GM06990 (cell line): ENCODE data around the gene FAM107B.

Experiments
- DNase-seq: peaks from one replicate; pipeline ENCODE4 v3.0.0-alpha.2; 2011; ENCODE audit not compliant: insufficient read length; ENCODE audit errors: extremely low read depth
- H3K27me3 ChIP-seq: replicated peaks from 2 replicates; pipeline ENCODE4 v1.6.0; 2011; ENCODE audit warnings: low read length; ENCODE audit not compliant: control insufficient read depth, insufficient read depth
- H3K36me3 ChIP-seq: 2 replicates; pipeline ENCODE4 v1.5.1; 2011; ENCODE audit warnings: low read length; ENCODE audit not compliant: control insufficient read depth, insufficient read depth
- H3K4me3 ChIP-seq: replicated peaks from 2 replicates; pipeline ENCODE4 v1.5.1; 2011; ENCODE audit warnings: low read depth, mild to moderate bottlenecking, control low read depth, low read length
- TF ChIP-seq, protein P1 (sequence below): IDR thresholded peaks from 2 replicates; pipeline ENCODE4 v1.5.1; 2011; ENCODE audit warnings: low read length, control low read depth, mild to moderate bottlenecking, inconsistent platforms; ENCODE audit not compliant: insufficient read depth, poor library complexity, severe bottlenecking

FAM107B gene

DNA sequence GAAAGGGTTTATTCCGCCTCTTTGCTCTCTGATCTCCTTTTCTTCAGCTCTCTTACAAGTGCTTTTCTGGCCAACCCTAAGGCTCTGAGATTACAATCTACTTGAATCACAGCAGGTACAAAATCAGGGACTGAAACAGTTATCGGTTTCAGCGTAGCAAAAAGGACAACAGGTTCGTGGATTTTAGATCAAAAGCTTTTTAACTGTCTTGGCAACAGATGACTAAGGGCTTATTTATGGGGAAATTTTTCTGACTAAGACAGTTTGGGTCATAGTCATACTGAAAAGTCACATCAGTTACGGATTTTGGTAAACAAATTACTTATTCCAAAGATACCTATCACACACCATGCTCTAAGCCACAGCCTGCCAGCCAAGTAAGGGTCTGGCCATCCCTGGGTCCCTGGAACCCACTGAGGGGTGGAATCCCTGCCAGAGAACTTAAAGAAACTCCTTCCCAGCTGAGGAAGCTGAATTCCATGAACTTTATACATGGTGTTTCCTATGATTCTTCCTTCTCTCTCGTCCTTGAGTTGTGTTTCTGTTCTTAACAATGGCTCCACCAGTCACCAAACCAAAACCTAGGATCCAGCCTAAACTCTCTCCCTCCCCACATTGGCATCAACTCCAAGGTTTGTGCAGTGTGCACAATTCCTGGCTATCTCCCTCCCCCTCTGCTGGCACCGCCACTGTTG is 169.3 kb downstream of the FAM107B start:
- no peaks in the 10 kb centered on the region; the same call in 1 of the 2 replicates for H3K36me3 ChIP-seq
- H3K27me3 ChIP-seq = no peaks in the 10 kb centered on the region
- TF ChIP-seq, protein P1, sequence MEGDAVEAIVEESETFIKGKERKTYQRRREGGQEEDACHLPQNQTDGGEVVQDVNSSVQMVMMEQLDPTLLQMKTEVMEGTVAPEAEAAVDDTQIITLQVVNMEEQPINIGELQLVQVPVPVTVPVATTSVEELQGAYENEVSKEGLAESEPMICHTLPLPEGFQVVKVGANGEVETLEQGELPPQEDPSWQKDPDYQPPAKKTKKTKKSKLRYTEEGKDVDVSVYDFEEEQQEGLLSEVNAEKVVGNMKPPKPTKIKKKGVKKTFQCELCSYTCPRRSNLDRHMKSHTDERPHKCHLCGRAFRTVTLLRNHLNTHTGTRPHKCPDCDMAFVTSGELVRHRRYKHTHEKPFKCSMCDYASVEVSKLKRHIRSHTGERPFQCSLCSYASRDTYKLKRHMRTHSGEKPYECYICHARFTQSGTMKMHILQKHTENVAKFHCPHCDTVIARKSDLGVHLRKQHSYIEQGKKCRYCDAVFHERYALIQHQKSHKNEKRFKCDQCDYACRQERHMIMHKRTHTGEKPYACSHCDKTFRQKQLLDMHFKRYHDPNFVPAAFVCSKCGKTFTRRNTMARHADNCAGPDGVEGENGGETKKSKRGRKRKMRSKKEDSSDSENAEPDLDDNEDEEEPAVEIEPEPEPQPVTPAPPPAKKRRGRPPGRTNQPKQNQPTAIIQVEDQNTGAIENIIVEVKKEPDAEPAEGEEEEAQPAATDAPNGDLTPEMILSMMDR = no peak
- peak overlapping the region; percentile 70 for H3K4me3 ChIP-seq
- peak; percentile 73 for DNase-seq

DNA sequence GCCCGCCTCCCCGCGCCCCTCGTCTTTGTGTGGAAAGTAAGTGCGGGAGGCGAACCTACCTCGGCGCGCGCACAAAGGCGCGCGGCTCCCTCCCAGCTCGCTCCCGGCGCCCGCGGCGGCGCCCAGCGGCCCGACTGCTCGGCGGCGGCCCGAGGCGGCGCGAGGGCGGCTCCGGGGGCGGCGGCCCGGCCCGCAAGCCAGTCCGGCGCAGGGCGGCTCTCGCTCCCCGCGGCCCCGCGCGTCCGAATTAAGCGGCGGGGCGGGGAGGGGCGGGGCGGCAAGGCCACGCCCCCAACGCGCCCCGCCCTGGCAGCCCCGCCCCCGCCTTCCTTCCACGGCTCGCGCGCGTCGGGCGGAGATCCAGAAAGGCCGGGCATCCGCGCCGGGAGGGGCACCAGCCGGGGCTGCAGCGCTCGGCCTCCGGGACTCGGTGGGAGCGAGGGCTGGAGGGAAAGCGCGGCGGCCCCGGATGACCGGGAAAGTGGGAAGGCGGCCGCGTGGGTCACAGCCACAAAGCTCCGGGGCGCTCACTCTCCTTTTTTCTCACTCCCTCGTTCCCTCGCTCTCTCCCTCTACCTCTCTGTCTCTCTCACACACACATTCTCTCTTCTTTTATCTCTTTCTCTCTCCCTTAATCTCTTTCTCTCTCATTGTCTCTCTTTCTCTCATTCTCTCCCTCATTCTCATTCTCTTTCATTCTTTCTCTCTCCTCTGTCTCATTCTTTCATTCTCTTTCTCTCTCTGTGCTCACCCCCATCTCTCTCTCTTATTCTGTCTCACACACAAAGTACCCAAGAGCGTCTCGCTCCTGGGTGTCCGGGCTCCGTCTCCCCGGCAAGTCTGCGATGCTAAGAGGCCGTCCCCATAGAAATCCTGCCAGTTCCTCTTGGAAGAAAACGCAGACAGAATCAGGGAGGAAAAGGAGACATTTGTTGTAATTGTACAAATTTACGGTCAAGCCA is 170.2 kb downstream of the FAM107B start:
- peaks cover 3% of the 10 kb centered on the region for H3K36me3 ChIP-seq
- DNase-seq = peak; percentile 80
- H3K4me3 ChIP-seq = peak overlapping the region; percentile 87
- no peaks in the 10 kb centered on the region for H3K27me3 ChIP-seq
- TF ChIP-seq, protein P1 = no peak

DNA sequence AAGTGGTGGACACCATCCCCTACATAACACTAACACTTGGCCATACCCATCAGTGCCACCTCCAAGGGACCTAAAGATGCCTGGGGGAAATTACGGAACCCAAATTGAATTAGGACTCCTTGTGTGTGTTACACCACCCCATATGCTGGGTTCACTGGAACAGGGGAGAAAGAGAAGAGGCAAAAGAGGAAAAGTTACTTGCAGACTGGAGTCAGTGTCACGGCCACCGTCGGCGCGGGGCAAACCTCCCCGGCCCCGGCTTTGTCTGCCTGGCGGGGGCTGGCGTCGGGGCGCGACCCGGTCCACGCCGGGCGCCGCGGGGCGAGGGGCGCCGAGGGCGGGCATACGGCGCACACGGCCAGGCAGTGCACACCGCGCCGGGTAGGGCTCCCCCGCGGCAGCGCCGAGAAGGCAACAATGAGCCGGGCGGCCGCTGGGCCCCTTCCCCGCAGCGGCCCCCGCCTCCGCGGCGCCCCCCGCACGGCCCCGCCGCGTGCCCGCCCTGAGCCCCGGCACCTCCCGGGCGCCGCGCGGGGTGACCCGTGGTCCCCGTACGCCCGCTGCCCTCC is 171.1 kb downstream of the FAM107B start:
- TF ChIP-seq, protein P1 = no peak
- Histone ChIP-seq H3K27me3 (no peaks in the 10 kb centered on the region), H3K4me3 (peak overlapping the region; percentile 87), H3K36me3 (peaks cover 7% of the 10 kb centered on the region)
- DNase-seq = no peak

DNA sequence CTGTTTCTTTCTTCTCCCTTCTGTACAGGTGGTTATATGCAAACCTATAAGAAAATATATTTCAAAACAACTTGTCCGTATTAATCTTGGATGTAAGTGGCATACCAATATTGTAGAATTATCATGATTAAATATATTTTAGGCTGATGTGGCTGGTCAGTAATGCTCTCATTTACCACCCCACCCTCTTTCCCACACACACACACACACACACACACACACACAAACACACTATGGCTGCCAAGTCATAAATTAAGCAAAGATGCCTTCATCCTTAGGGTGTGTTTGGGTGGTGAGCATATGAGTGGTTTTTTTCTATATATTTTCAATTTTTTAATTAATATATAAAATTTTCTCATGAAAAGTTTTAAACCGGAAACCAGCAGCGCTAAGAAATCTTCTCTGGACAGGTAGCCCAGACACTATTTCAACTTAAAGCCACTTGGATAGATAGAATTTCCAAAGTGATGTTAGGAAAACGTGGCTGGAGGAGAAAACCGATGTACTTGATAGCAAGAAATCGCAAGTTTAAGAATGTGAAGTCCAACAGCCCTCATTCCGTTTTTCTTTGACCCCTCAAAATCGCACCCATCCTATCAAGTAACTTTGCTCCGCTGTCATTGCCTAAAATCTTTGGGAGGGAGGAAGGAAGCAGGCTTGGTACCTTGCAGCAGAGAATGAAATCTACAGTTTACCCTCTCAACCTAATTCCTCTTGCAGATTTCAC is 171.7 kb downstream of the FAM107B start:
- Histone ChIP-seq H3K36me3 (peaks cover 9% of the 10 kb centered on the region), H3K4me3 (peak overlapping the region; percentile 87), H3K27me3 (no peaks in the 10 kb centered on the region)
- DNase-seq = no peak
- TF ChIP-seq, protein P1 = no peak
